Spleen (tissue), 11 donors: ENCODE results near the gene PPP2R5C. TPM values are rescaled to one million over a fixed set of nuclear protein-coding genes. Genes with fewer than 3 reads are reported as not detected.
A peak's percentile ranks its signal among the peaks of the same experiment; 100 is the strongest.

Experiments
- DNase-seq: peaks from one replicate; pipeline ENCODE4 v3.0.0-alpha.2; 2020
- H3K27ac ChIP-seq, 8 donors: fragments of 200-600 bp; sonication (generic) in 7 of 8; 1 replicate in 4 of 8; 2 replicates in 4 of 8; pipeline versions ENCODE4 v1.5.0 to v1.8.0; 2016 to 2021; ENCODE audit warnings: inconsistent platforms in 4 of 8, mild to moderate bottlenecking in 4 of 8, moderate library complexity in 1 of 8
- H3K27me3 ChIP-seq, 7 donors: fragments of 200-600 bp; sonication (generic) in 6 of 7; replicated peaks in 1 of 7; 1 replicate in 4 of 7; 2 replicates in 3 of 7; pipeline versions ENCODE4 v1.5.0 to v1.8.0; 2016 to 2021; ENCODE audit warnings: inconsistent platforms in 3 of 7, mild to moderate bottlenecking in 1 of 7
- H3K36me3 ChIP-seq, 6 donors: fragments of 200-600 bp; sonication (generic) in 5 of 6; 1 replicate in 4 of 6; 2 replicates in 2 of 6; pipeline versions ENCODE4 v1.5.0 to v1.8.0; 2016 to 2021; ENCODE audit warnings: inconsistent platforms in 2 of 6
- H3K4me1 ChIP-seq, 6 donors: fragments of 200-600 bp; sonication (generic) in 5 of 6; 1 replicate in 3 of 6; 2 replicates in 3 of 6; pipeline versions ENCODE4 v1.5.0 to v1.8.0; 2016 to 2021; ENCODE audit warnings: inconsistent platforms in 3 of 6
- H3K4me3 ChIP-seq, 8 donors: fragments of 200-600 bp; sonication (generic) in 7 of 8; 1 replicate in 4 of 8; 2 replicates in 4 of 8; pipeline versions ENCODE4 v1.5.0 to v1.8.0; 2016 to 2021; ENCODE audit warnings: inconsistent platforms in 4 of 8, mild to moderate bottlenecking in 4 of 8, moderate library complexity in 2 of 8
- H3K9me3 ChIP-seq, 8 donors: fragments of 200-600 bp; sonication (generic) in 7 of 8; 1 replicate in 4 of 8; 2 replicates in 4 of 8; pipeline versions ENCODE4 v1.5.0 to v1.8.0; 2016 to 2021; ENCODE audit warnings: inconsistent platforms in 4 of 8
- POLR2A ChIP-seq, 3 donors: fragments of 450-650 bp; IDR thresholded peaks; one replicate each; pipeline ENCODE4 v1.5.1; 2017; ENCODE audit warnings: antibody characterized with exemption in 3 of 3, mild to moderate bottlenecking in 1 of 3
- POLR2AphosphoS5 ChIP-seq, 3 donors: sonication (generic); formaldehyde crosslinking; IDR thresholded peaks; one replicate each; pipeline ENCODE4 v1.5.1; 2017; ENCODE audit warnings: antibody characterized with exemption in 3 of 3
- WGBS, 5 donors: extraction: QIAGEN DNeasy Blood & Tissue Kit in 3 of 5; methylation state at CpG; one replicate each; pipeline versions ENCODE4 v1.1.5 to v1.1.7; 2013 to 2018; 5-methylcytosine and 5-hydroxymethylcytosine counted together
- intact Hi-C: fragments of 100-400 bp; cut with DNase I; formaldehyde crosslinking; loops from one replicate; pipeline ENCODE4 v1.15.0; 2023; ENCODE audit warnings: low total_unique reads
- polyA plus RNA-seq, 3 donors: library from polyadenylated mRNA; stranded (reverse); fragments of 200-250 nt; gene quantifications; one replicate each; pipeline ENCODE4 v1.2.1, GENCODE V29; 2013
- total RNA-seq, 7 donors: library from RNA; depleted of rRNA in 3 of 7; stranded (reverse); fragments of >200 nt in 3 of 7; fragmentation: NEBNext Ultra II Directional in 4 of 7; extraction: Animal tissue kit (Norgen Biotek cat#: 25700) in 4 of 7; gene quantifications; one replicate each; pipeline versions ENCODE4 v1.1.0 to v1.2.1, GENCODE V29; 2016 to 2021
- TF ChIP-seq, protein P1 (sequence below), 11 experiments: fragments of 200-600 bp in 7 of 11; fragments of 450-650 bp in 4 of 11; sonication (generic) in 4 of 11; IDR thresholded peaks in 8 of 11; conservative IDR thresholded peaks in 3 of 11; 1 replicate in 7 of 11; 2 replicates in 4 of 11; pipeline versions ENCODE4 v1.4.0 to v1.8.0; 2016 to 2021; ENCODE audit warnings: antibody characterized with exemption in 11 of 11, inconsistent platforms in 4 of 11, mild to moderate bottlenecking in 1 of 11
- donor health status: healthy with polysubstance abuse.
- donor health status: DM: no; HTN: no; CAD: no; lungs with moderate emphysema.
- donor health status: DM: no; HTN: no; CAD: no.
- donor health status: Bipolar disorder and iron deficiency.
- donor health status: healthy.
- donor health status: DM: no; HTN: no; CAD: no.
- donor health status: DM: yes; HTN: yes; CAD: no.

PPP2R5C gene
- total and polyA plus RNA-seq, 10 donors: 80.8 to 322 (median 198) TPM

DNA sequence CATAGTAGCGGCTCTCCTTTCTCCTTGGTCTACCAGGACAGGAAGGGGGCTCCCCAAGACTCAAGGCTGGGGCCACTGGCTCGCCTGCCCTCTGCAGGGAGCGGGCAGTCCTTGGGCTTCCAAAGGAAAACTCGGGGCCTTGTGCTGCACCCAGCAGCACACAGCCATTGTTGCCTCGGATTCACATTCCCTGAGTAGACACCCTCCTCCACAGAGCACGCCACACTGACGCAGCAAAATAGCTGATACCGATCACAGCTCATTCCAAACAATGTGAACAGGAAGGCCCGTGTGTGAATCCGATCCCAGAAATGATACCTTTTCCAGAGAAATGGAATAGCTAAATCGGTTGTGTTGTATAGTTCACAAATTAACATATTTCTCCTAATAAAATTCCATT is 137.8 kb downstream of the PPP2R5C start:
- Histone ChIP-seq H3K36me3 (peaks cover 15 to 100% (median 99%) of the 10 kb centered on the region in 6 donors), H3K27ac (no peak overlapping the region), H3K4me3 (no peak overlapping the region), H3K4me1 (no peaks in the 10 kb centered on the region), H3K9me3 (no peaks in the 10 kb centered on the region), H3K27me3 (no peaks in the 10 kb centered on the region)
- no peak for DNase-seq
- no peak for TF ChIP-seq POLR2AphosphoS5 (IDR thresholded peaks at IDR 0.05)
- no peak for TF ChIP-seq POLR2A (IDR thresholded peaks at IDR 0.05)
- TF ChIP-seq, protein P1, sequence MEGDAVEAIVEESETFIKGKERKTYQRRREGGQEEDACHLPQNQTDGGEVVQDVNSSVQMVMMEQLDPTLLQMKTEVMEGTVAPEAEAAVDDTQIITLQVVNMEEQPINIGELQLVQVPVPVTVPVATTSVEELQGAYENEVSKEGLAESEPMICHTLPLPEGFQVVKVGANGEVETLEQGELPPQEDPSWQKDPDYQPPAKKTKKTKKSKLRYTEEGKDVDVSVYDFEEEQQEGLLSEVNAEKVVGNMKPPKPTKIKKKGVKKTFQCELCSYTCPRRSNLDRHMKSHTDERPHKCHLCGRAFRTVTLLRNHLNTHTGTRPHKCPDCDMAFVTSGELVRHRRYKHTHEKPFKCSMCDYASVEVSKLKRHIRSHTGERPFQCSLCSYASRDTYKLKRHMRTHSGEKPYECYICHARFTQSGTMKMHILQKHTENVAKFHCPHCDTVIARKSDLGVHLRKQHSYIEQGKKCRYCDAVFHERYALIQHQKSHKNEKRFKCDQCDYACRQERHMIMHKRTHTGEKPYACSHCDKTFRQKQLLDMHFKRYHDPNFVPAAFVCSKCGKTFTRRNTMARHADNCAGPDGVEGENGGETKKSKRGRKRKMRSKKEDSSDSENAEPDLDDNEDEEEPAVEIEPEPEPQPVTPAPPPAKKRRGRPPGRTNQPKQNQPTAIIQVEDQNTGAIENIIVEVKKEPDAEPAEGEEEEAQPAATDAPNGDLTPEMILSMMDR (IDR thresholded peaks at IDR 0.05 in 8 of 11, conservative IDR thresholded peaks at IDR 0.05 in 3 of 11): no peak
- intact Hi-C loops: no loop called here
- 92 to 95% (median 94%) methylated on average over 11 of the region's 11 CpGs for WGBS, 5 donors

DNA sequence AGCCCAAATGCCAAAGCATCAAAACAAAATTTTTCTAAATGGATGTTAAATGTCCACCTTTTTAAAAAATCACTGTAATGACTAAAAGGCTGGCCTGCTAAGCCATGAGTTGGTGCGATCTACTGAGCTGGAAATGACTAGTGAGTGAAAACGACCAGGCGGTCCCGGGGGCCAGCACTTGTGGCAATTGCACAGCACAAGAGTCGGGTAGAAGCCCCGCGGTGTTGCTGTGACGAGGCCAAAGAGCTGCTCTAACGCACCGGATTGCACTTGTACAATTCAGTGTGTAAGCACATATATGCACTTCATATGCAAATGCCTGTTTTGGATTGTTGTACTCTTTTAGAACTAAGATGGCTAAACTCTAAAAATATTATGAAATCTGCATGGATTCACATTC is 138.7 kb downstream of the PPP2R5C start:
- Histone ChIP-seq H3K27me3 (no peaks in the 10 kb centered on the region), H3K9me3 (no peaks in the 10 kb centered on the region), H3K36me3 (peaks cover 19 to 100% (median 99%) of the 10 kb centered on the region in 6 donors), H3K4me1 (no peaks in the 10 kb centered on the region), H3K27ac (no peak overlapping the region), H3K4me3 (no peak overlapping the region)
- whole genome bisulfite sequencing, 5 donors: 93 to 97% (median 94%) methylated on average over 10 of the region's 10 CpGs
- intact Hi-C loops: no loop called here
- DNase-seq: peak; percentile 57
- TF ChIP-seq POLR2A (IDR thresholded peaks at IDR 0.05) (no peak), POLR2AphosphoS5 (IDR thresholded peaks at IDR 0.05) (no peak)
- TF ChIP-seq, protein P1 (IDR thresholded peaks at IDR 0.05 in 8 of 11, conservative IDR thresholded peaks at IDR 0.05 in 3 of 11): no peak

DNA sequence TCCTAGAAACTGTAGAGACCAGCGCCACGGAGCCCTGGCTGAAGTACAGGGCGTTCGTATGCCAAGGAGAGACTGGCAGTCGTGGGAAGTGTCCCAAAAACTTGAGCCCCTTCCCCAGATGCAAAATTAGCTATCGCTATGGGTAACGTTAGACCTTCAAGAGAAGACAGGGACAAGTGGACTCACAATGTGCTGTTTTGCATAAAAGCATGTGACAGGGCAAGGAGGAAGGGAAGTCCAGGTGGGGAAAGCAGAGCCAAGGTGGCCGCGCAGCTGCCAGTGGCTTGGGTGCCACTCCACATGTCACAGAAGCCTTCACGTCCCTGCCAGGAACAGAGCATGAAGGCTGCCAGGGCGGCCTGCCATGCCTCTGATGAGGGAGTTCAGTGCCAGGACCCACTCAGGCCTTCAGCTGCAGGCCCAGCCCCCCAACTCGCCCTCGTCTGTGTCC is 141.6 kb downstream of the PPP2R5C start:
- TF ChIP-seq, protein P1 (IDR thresholded peaks at IDR 0.05 in 8 of 11, conservative IDR thresholded peaks at IDR 0.05 in 3 of 11): no peak
- TF ChIP-seq POLR2AphosphoS5 (IDR thresholded peaks at IDR 0.05) (peak; percentile 26 to 66 (median 27)), POLR2A (IDR thresholded peaks at IDR 0.05) (no peak)
- intact Hi-C loops: no loop called here
- H3K27ac ChIP-seq: no peak overlapping the region
- H3K4me3 ChIP-seq: no peak overlapping the region
- H3K36me3 ChIP-seq: peaks cover 22 to 100% (median 100%) of the 10 kb centered on the region in 6 donors
- no peaks in the 10 kb centered on the region for H3K4me1 ChIP-seq
- peak; percentile 68 for DNase-seq
- no peaks in the 10 kb centered on the region for H3K27me3 ChIP-seq
- no peaks in the 10 kb centered on the region for H3K9me3 ChIP-seq
- 93 to 95% (median 95%) methylated on average over 13 of the region's 13 CpGs for WGBS, 5 donors

DNA sequence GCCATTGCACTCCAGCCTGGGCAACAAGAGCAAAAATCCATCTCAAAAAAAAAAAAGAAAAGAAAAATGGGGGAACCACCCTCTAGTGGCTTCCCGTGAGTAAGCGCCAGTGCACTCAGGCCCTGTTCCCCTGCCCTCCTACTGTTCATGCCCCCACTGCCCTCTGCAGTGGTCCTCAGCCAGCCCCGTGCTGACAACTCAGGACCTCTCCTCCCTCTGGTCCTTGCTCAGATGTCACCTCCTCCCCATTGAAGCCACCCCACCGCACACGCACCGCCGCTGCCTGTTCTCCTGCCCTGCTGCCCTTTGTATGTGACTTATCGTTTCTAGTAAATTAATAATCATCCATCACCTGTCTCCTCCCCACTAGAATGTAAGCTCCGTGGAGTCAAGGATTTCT is 144.1 kb downstream of the PPP2R5C start:
- 85 to 93% (median 89%) methylated on average over 9 of the region's 9 CpGs for WGBS, 5 donors
- H3K27ac ChIP-seq: no peak overlapping the region
- H3K36me3 ChIP-seq: peaks cover 27 to 100% (median 100%) of the 10 kb centered on the region in 6 donors
- peak; percentile 35 for DNase-seq
- no peak overlapping the region for H3K4me3 ChIP-seq
- intact Hi-C loops: no loop called here
- no peaks in the 10 kb centered on the region for H3K4me1 ChIP-seq
- TF ChIP-seq POLR2AphosphoS5 (IDR thresholded peaks at IDR 0.05) (peak in 2 of 3 donors; percentile 13 to 51), POLR2A (IDR thresholded peaks at IDR 0.05) (no peak)
- TF ChIP-seq, protein P1 (IDR thresholded peaks at IDR 0.05 in 8 of 11, conservative IDR thresholded peaks at IDR 0.05 in 3 of 11): no peak
- H3K27me3 ChIP-seq: no peaks in the 10 kb centered on the region
- no peaks in the 10 kb centered on the region for H3K9me3 ChIP-seq
